Measurements from ENCODE around the gene COQ8A.

DNA sequence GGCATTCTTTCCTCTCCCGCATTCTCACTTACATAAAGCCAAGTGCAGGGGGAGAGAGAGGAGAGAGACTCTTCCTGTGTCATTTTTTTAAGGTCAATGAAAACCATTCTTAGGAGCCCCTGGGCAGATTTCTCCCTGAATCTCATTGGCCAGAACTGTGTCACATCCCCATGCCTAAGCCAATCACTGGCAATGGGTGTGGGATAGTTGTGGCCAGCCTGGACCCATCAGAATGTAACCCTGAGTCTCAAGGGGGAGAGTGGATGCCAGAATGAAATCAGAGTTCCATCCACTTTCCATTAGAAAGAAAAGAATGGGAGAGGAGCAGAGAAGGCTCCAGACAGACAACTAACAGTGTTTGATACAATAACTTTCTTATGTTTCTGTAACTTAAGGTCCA lies 31.2 kb upstream of the COQ8A start:
- TF ChIP-seq, protein P1, sequence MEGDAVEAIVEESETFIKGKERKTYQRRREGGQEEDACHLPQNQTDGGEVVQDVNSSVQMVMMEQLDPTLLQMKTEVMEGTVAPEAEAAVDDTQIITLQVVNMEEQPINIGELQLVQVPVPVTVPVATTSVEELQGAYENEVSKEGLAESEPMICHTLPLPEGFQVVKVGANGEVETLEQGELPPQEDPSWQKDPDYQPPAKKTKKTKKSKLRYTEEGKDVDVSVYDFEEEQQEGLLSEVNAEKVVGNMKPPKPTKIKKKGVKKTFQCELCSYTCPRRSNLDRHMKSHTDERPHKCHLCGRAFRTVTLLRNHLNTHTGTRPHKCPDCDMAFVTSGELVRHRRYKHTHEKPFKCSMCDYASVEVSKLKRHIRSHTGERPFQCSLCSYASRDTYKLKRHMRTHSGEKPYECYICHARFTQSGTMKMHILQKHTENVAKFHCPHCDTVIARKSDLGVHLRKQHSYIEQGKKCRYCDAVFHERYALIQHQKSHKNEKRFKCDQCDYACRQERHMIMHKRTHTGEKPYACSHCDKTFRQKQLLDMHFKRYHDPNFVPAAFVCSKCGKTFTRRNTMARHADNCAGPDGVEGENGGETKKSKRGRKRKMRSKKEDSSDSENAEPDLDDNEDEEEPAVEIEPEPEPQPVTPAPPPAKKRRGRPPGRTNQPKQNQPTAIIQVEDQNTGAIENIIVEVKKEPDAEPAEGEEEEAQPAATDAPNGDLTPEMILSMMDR (IDR thresholded peaks at IDR 0.05), result no peak
- no peak for TF ChIP-seq POLR2A (IDR thresholded peaks at IDR 0.05)
